ENCODE measurements around the gene LRRC72.

LRRC72 gene

DNA sequence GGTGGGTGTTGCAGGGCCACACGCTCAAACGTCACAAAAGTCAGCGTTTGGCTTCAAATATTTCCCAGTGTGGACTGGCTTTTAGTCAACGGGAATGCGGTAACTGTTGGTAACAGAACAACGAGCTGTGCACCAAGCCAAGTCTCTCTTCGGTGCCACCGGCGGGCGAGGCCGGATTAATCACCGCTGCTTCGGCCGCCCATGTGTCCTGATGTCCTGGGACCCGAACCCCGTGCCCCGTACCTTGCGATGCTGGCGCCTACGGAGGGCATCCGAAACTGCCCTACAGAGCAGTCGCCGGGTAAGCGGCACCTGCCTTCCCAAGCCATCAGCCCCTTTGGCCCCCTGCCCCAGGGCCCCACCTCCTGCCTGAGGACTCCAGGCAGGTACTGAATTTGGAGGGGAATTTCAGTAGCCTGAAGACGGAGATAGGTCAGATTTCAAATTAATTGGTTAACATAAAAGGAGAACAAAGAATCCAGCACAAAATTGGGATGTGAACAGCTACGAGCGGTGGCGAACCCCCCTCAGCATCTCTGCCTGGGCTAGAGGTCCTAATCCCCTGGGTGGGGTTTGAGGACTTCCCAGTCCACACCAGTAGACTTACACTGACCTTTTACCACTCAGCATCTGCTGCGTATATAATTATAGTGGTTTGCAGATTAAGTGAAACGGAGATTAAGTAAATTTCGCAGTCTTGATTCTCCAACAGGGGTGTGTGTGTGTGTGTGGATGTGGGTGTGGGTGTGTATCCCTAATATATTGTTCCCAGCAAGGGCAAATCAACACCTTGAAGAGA is at the start of gene LRRC72:
Gene LRRC72, plus strand, starts transcription at position 84 of the 799 bp plus-strand sequence. Its CDS starts 128 bp downstream, at position 212.
- TF ChIP-seq, protein P1, sequence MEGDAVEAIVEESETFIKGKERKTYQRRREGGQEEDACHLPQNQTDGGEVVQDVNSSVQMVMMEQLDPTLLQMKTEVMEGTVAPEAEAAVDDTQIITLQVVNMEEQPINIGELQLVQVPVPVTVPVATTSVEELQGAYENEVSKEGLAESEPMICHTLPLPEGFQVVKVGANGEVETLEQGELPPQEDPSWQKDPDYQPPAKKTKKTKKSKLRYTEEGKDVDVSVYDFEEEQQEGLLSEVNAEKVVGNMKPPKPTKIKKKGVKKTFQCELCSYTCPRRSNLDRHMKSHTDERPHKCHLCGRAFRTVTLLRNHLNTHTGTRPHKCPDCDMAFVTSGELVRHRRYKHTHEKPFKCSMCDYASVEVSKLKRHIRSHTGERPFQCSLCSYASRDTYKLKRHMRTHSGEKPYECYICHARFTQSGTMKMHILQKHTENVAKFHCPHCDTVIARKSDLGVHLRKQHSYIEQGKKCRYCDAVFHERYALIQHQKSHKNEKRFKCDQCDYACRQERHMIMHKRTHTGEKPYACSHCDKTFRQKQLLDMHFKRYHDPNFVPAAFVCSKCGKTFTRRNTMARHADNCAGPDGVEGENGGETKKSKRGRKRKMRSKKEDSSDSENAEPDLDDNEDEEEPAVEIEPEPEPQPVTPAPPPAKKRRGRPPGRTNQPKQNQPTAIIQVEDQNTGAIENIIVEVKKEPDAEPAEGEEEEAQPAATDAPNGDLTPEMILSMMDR (IDR thresholded peaks at IDR 0.05; ENCODE audit: extremely low read depth, insufficient read depth, missing control alignments): no peak
- in situ Hi-C loops (cut with MboI; ENCODE audit: low pct_unique_long_range_greater_than_20kb, low sequenced_read_pairs, unreplicated experiment): no loop called here
- no peak for DNase-seq (ENCODE audit: low spot score)

GRCh38 chr7:16479161-16479560 is 47.5 kb upstream of the LRRC72 start:
- in situ Hi-C loops (cut with MboI; ENCODE audit: low pct_unique_long_range_greater_than_20kb, low sequenced_read_pairs, unreplicated experiment): no loop called here
- DNase-seq (ENCODE audit: low spot score): no peak
- TF ChIP-seq, protein P1 (IDR thresholded peaks at IDR 0.05; ENCODE audit: extremely low read depth, insufficient read depth, missing control alignments): no peak

DNA sequence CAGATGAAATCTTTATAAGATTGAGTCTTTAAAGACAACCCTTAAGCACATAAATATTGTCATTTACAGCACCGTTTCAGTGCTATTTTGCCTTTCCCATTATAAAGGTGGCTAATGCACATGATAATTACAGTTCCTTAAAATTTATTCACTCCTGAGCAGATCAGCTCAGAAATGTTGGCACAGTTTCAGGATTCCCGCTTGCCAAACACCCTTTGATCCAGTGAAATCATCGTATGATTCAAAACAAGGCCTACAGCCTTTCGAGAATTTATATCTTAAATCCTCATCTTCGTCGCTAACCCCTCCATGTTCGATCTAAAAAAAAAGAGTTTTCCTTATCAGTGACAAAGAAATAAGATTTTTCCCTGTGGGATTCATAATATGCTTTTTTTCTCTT is 47.0 kb upstream of the LRRC72 start:
- no peak for DNase-seq (ENCODE audit: low spot score)
- in situ Hi-C loops (cut with MboI; ENCODE audit: low pct_unique_long_range_greater_than_20kb, low sequenced_read_pairs, unreplicated experiment): no loop called here
- TF ChIP-seq, protein P1 (IDR thresholded peaks at IDR 0.05; ENCODE audit: extremely low read depth, insufficient read depth, missing control alignments): no peak

DNA sequence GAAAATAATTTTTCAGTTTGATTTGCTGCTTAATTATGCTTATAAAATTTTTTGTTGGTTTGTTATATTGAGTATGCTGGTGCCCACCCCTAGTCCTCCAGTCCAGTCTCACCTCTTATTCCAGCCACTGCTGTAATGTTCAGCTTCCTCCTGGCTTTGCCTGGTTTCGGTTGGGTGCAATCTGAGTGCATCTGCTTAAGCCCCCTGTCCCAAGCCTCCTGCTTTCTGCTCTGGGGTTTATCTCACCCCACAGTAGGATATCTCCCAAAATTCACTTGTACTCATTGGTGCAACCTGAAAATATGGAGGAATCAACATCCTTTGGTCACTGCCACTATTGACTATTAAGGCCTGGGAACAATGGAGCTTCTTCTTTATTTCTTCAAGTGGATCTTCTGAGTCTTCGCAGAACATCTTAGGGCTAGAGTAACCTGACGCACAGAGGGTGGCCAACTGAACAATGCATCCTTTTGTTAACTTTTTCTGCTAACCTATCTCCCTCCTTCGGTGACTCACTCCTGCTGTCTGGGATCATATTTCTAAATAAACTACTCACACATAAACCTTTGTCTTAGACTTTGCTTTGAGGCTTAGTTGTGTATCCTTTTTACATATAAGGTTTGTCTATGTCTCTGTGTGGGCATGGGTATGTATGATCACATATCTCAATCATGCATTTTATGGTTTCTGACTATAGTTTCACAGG is 42.0 kb upstream of the LRRC72 start:
- DNase-seq (ENCODE audit: low spot score): no peak
- TF ChIP-seq, protein P1 (IDR thresholded peaks at IDR 0.05; ENCODE audit: extremely low read depth, insufficient read depth, missing control alignments): no peak
- in situ Hi-C loops (cut with MboI; ENCODE audit: low pct_unique_long_range_greater_than_20kb, low sequenced_read_pairs, unreplicated experiment): no loop called here

GRCh38 chr7:16491148-16491547 is 35.5 kb upstream of the LRRC72 start:
- in situ Hi-C loops (cut with MboI; ENCODE audit: low pct_unique_long_range_greater_than_20kb, low sequenced_read_pairs, unreplicated experiment): no loop called here

GRCh38 chr7:16492513-16493062 is 34.0 kb upstream of the LRRC72 start:
- in situ Hi-C loops (cut with MboI; ENCODE audit: low pct_unique_long_range_greater_than_20kb, low sequenced_read_pairs, unreplicated experiment): no loop called here
- DNase-seq (ENCODE audit: low spot score): no peak

More at GRCh38 chr7:16491148-16491547, 35.5 kb upstream of the LRRC72 start:
- TF ChIP-seq, protein P1 (IDR thresholded peaks at IDR 0.05; ENCODE audit: extremely low read depth, insufficient read depth, missing control alignments): no peak
- no peak for DNase-seq (ENCODE audit: low spot score)

More at GRCh38 chr7:16492513-16493062, 34.0 kb upstream of the LRRC72 start:
- TF ChIP-seq, protein P1 (IDR thresholded peaks at IDR 0.05; ENCODE audit: extremely low read depth, insufficient read depth, missing control alignments): no peak
